ENCODE measurements around the gene CDCA4.
"Not testable (repeated sequence)": the region's sequence is repeated elsewhere in the genome, so short reads cannot be mapped to it uniquely, and the experiment has no call there.

CDCA4 gene

GRCh38 chr14:105064721-105065143, 43.8 kb upstream of the CDCA4 start:
- no peaks in the 10 kb centered on the region for H3K9me3 ChIP-seq (ENCODE audit: control insufficient read depth, low read length)
- no peak overlapping the region for H2AFZ ChIP-seq
- peak overlapping the region; percentile 4 for H3K4me3 ChIP-seq (ENCODE audit: low read depth, low read length)
- H3K79me2 ChIP-seq = no peaks in the 10 kb centered on the region
- TF ChIP-seq, protein P1, sequence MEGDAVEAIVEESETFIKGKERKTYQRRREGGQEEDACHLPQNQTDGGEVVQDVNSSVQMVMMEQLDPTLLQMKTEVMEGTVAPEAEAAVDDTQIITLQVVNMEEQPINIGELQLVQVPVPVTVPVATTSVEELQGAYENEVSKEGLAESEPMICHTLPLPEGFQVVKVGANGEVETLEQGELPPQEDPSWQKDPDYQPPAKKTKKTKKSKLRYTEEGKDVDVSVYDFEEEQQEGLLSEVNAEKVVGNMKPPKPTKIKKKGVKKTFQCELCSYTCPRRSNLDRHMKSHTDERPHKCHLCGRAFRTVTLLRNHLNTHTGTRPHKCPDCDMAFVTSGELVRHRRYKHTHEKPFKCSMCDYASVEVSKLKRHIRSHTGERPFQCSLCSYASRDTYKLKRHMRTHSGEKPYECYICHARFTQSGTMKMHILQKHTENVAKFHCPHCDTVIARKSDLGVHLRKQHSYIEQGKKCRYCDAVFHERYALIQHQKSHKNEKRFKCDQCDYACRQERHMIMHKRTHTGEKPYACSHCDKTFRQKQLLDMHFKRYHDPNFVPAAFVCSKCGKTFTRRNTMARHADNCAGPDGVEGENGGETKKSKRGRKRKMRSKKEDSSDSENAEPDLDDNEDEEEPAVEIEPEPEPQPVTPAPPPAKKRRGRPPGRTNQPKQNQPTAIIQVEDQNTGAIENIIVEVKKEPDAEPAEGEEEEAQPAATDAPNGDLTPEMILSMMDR (IDR thresholded peaks at IDR 0.05) = no peak
- peak overlapping the region; percentile 11 for H3K27ac ChIP-seq
- no peak overlapping the region for H3K4me2 ChIP-seq (ENCODE audit: low read length)
- no peaks in the 10 kb centered on the region for H3K36me3 ChIP-seq (ENCODE audit: control insufficient read depth, insufficient read depth, low read length)
- H3K9ac ChIP-seq = no peak overlapping the region
- no peaks in the 10 kb centered on the region for H3K27me3 ChIP-seq (ENCODE audit: control insufficient read depth, insufficient read depth, low read length)
- no peaks in the 10 kb centered on the region for H3K4me1 ChIP-seq

GRCh38 chr14:105064001-105064400, 43.1 kb upstream of the CDCA4 start:
- TF ChIP-seq, protein P1 (IDR thresholded peaks at IDR 0.05) = no peak
- H3K36me3 ChIP-seq (ENCODE audit: control insufficient read depth, insufficient read depth, low read length) = no peaks in the 10 kb centered on the region
- no peaks in the 10 kb centered on the region for H3K79me2 ChIP-seq
- H2AFZ ChIP-seq = no peak overlapping the region
- H3K4me2 ChIP-seq (ENCODE audit: low read length) = no peak overlapping the region
- H3K9me3 ChIP-seq (ENCODE audit: control insufficient read depth, low read length) = no peaks in the 10 kb centered on the region
- no peak overlapping the region for H3K9ac ChIP-seq
- no peak overlapping the region for H3K27ac ChIP-seq
- no peak overlapping the region for H3K4me3 ChIP-seq (ENCODE audit: low read depth, low read length)
- H3K4me1 ChIP-seq = no peaks in the 10 kb centered on the region
- no peaks in the 10 kb centered on the region for H3K27me3 ChIP-seq (ENCODE audit: control insufficient read depth, insufficient read depth, low read length)

- not testable (repeated sequence) for H3K4me2 ChIP-seq (ENCODE audit: low read length); H3K4me1 ChIP-seq; H3K27ac ChIP-seq; H3K79me2 ChIP-seq; H3K9ac ChIP-seq; H3K36me3 ChIP-seq (ENCODE audit: control insufficient read depth, insufficient read depth, low read length); H3K4me3 ChIP-seq (ENCODE audit: low read depth, low read length); H2AFZ ChIP-seq; H3K27me3 ChIP-seq (ENCODE audit: control insufficient read depth, insufficient read depth, low read length); H3K9me3 ChIP-seq (ENCODE audit: control insufficient read depth, low read length)
Observed at GRCh38 chr14:105063506-105063905, 42.6 kb upstream of the CDCA4 start.

DNA sequence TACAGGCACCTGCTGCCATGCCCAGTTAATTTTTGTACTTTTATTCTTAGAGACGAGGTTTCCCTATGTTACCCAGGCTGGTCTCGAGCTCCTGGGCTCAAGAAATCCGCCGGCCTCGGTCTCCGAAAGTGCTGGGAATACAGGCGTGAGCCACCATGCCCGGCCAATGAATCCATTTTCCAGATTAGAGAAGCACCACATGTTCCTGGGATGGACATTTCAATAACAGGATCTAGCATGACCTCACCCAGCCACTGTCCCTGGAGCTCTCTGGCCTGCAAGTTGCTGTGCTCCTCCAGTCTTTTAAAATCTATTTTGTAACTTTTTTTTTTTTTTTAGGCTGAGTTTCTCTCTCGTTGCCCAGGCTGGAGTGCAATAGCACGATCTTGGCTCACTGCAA, 42.2 kb upstream of the CDCA4 start:
- H3K9ac ChIP-seq = no peak overlapping the region

GRCh38 chr14:105062048-105062433, 41.2 kb upstream of the CDCA4 start:
- Histone ChIP-seq H3K4me1 (no peaks in the 10 kb centered on the region), H3K4me3 (ENCODE audit: low read depth, low read length) (no peak overlapping the region)

More for the DNA sequence above, 42.2 kb upstream of the CDCA4 start:
- Histone ChIP-seq H3K4me3 (ENCODE audit: low read depth, low read length) (no peak overlapping the region), H3K4me1 (no peaks in the 10 kb centered on the region), H3K4me2 (ENCODE audit: low read length) (no peak overlapping the region), H3K36me3 (ENCODE audit: control insufficient read depth, insufficient read depth, low read length) (no peaks in the 10 kb centered on the region), H2AFZ (no peak overlapping the region), H3K79me2 (no peaks in the 10 kb centered on the region), H3K9me3 (ENCODE audit: control insufficient read depth, low read length) (no peaks in the 10 kb centered on the region), H3K27me3 (ENCODE audit: control insufficient read depth, insufficient read depth, low read length) (no peaks in the 10 kb centered on the region), H3K27ac (no peak overlapping the region)
- TF ChIP-seq, protein P1 (IDR thresholded peaks at IDR 0.05) = no peak

More at GRCh38 chr14:105062048-105062433, 41.2 kb upstream of the CDCA4 start:
- Histone ChIP-seq H3K4me2 (ENCODE audit: low read length) (no peak overlapping the region), H3K36me3 (ENCODE audit: control insufficient read depth, insufficient read depth, low read length) (no peaks in the 10 kb centered on the region), H3K9me3 (ENCODE audit: control insufficient read depth, low read length) (no peaks in the 10 kb centered on the region), H3K27me3 (ENCODE audit: control insufficient read depth, insufficient read depth, low read length) (no peaks in the 10 kb centered on the region), H3K9ac (no peak overlapping the region), H2AFZ (no peak overlapping the region), H3K79me2 (no peaks in the 10 kb centered on the region), H3K27ac (no peak overlapping the region)
- TF ChIP-seq, protein P1 (IDR thresholded peaks at IDR 0.05) = no peak

All from parathyroid adenoma (tissue), 2 donors.